Stimulated activated CD4-positive, alpha-beta T cell treated with anti-CD3 and anti-CD28 coated beads, Interleukin-15, amount 100 ng/mL, for 48 hours (primary cell): Measurements from ENCODE around the gene EP400.
"Not testable (repeated sequence)": the region's sequence is repeated elsewhere in the genome, so short reads cannot be mapped to it uniquely, and the experiment has no call there.

ENCODE experiments used
- DNase-seq, 2 donors: peaks; one replicate each; pipeline ENCODE4 v3.0.0-alpha.2; 2020; ENCODE audit warnings: low read depth in 2 of 2

Gene EP400

DNA sequence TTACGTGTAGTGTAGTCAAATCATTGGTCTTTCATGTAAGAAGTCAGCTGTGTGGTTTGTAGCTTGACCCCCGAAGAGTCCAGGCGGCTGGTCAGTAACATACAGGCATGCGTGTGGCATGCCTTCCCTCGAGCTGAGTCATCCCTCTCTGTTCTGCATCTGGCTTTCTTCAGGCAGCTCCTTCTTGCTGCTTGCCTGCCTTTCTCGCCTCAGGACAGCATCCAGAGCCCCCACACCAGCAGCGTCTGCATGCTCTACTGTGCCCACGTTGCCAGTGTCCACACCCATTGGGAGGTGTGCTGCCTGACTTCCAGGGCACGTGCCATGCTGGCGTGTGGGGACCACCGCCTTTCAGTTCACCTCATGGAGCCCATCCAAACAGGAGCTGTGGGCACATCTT, 96.8 kb downstream of the EP400 start:
- no peak for DNase-seq

DNA sequence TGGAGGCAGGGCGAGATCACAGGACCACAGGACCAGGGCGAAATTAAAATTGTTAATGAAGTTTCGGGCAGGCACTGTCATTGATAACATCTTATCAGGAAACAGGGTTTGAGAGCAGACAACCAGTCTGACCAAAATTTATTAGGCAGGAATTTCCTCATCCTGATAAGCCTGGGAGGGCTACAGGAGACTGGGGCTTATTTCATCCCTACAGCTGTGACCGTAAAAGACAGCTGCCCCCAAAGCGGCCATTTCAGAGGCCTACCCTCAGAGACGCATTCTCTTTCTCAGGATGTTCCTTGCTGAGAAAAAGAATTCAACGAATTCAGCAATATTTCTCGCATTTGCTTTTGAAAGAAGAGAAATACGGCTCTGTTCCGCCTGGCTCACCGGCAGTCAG, 97.9 kb downstream of the EP400 start:
- DNase-seq, result not testable (repeated sequence)

DNA sequence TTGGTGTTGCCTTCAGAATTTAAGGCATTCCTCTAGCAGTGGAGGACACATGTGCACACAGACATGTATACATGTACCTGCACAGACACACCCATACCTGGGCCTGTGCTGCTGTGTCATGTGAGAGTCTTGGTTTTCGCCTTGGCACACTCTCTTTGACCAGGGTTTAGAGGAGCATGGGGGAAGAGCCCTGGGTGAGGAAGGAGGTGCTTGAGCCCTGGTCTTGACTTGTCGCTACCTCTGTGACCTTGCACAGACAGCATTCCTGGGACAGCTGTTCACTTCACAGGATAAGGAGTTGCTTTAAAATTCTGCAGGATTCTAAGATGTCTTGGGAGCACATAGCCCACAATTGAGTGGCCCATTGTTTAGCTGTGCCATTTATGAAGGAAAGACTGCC, 99.7 kb downstream of the EP400 start:
- no peak for DNase-seq

DNA sequence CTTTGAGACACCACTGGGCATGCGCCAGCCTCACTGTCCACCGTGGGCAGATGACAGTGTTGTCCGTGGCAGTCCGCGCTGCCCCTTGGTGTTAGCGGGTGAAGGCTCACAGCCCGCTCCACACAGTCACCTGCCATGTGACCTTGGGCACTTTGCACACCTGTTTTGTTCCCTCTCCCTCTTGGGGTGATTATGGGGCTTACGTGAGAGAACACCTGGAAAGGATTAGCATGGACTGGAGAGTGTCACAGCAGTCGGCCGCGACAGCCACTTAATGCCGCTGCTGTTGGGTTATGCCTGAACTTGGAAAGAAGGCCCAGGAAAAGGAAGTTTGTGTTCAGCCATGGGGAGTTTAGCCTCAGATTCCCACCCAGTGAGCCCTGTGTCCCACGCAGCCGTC, 100.1 kb downstream of the EP400 start:
- DNase-seq, result no peak

DNA sequence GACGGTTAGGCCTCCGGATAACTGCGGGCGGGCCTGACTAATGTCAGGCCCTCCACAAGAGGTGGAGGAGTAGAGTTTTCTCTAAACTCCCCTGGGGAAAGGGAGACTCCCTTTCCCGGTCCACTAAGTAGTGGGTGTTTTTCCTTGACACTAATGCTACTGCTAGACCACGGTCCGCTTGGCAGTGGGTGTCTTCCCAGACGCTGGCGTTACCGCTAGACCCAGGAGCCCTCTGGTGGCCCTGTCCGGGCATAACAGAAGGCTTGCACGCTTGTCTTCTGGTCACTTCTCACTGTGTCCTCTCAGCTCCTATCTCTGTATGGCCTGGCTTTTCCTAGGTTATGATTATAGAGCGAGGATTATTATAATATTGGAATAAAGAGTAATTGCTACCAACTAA, 102.0 kb downstream of the EP400 start:
- DNase-seq, result not testable (repeated sequence)

DNA sequence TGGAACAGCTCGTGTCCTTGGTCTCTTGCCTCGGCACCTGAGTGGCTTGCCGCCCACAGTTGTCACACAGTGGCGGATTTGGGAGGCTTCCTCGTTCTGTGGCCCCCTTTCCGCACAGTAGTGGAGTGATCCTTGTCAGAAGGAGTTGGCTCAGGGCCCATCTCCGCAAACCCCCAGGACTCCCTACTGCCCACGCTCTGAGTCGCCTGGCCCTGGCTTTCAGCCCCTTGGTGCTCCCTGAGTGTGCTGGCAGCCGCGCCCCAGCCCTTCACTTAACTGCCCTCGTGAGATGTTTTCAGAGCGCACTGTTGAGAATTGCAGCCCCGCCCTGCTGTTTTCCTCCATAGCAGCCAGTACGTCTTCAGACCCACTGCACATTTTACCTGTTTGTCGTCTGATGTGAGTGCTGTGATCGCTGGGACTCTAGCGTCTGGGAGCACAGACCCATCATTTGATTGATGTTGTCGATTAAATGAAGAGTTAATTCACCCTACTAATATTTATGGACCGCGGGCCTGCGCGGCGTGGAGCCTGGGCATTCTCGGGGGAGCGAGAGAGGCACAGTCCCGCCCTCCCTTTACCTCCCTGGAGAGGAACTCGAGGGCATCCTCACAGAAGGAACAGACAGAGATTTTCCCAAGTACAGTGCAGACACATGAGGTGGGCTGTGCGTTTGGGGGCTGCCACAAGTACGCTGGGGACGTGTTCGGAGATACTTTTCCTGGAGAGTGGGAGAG, 102.6 kb downstream of the EP400 start:
- no peak for DNase-seq

DNA sequence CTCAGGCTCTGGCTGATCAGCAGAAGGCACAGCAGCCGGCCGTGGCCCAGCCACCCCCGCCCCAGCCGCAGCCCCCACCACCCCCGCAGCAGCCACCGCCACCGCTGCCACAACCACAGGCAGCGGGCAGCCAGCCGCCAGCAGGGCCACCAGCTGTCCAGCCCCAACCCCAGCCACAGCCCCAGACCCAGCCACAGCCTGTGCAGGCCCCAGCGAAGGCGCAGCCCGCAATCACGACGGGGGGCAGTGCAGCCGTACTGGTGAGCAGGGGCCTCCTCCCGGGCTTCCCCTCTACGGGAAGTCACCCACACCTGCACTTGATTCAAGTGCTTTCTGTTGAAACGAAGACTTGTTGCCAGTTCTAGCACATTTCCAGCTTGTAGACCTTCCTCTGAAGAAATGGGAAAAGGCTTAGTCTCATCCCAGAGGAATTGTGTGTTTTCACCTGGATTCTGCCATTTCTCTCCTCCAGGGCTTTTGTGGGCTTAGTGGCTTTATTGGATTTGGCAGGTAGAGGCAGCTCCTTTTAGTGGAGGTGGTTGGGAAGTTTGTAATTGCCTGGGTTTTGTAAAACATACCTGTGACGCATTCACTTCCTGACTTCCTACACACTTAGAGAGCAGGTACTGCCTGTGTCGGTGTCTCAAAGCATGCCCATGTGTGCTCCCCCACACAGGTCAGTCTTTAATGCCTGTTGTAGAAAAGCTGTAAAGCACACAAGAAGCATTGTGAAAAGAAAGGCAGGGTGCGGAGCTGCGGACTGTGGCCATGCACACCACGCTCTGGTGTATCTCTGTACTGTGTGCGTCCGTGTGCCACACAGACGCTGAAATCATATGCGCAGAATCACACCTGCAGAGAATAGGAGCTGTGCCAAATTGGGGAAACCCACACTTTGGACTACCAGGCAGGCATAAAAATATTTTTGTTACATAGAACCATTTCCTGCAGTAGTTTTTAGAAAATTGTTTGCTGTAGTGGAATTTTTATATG, 103.9 kb downstream of the EP400 start:
- no peak for DNase-seq

DNA sequence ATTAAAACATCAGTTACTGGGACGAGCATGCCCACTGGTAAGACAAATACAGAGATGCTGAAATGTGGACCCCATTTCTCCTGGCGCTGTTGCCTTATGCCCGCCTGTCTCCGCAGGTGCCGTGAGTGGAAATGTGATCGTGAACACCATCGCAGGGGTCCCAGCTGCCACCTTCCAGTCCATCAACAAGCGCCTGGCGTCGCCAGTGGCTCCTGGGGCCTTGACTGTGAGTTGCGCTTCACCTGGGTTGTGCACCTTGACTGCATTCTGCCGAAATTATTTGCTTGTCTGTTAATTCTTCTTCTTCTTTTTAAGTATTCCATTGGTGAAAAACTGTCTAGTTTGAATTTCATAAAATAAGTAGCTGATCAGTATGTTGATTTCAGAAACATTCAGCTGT, 105.2 kb downstream of the EP400 start:
- no peak for DNase-seq

DNA sequence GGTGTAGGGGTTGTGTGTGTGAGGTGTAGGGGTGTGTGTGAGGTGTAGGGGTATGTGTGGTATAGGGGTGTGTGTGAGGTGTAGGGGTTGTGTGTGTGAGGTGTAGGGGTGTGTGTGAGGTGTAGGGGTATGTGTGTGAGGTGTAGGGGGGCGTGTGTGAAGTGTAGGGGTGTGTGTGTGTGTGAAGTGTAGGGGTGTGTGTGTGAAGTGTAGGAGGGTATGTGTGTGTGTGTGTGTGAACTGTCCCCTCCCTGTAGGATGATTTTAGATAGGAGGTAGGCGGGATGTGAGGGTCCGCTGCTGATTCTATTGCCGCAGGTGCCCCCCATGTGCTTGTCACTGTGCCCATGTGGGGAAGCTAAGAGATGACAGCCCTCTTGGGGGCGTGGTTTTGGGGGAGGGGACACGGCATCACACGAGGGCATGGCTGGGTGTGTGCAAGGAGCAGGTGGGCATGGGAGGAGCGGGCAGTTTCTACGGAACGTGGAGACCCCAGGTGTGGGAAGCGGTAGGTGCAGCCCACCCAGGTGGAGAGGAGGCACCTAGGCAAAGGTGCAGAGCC, 105.9 kb downstream of the EP400 start:
- DNase-seq, result no peak

DNA sequence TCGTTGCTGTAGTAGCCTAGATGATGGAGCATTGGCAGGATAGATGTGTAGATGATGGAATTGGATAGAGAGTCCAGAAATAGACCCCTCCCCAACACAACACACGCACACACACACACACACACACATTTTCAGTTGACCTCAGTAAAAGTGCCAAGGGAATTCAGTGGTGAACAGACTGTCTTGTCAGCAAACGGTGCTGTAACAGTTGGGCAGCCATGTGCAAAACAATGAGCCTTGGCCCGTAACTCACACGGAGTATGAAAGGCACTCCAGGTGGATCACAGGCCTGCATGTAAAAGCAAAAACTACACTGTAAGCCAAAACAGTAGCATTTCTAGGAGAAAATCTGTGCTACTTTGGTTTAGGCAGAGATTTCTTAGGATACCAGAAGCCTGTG, 106.6 kb downstream of the EP400 start:
- no peak for DNase-seq

DNA sequence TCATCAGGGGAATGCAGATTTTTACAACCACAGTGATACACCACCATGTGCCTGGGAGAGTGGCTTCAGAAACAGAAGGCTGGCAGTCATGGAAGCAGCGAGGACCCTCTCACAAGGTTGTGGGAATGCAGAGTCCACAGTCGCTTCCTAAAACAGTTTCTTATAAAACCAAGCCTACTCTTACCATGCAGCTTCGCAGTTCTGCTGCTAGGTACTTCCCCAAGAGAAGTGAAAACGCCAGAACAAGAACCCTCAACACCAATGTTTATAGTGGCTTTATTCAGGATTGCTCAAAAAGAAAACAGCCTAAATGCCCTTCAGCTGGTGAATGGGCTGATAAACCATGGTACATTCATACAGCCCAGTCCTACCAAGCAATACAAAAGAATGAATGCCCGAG, 107.2 kb downstream of the EP400 start:
- DNase-seq, result no peak

DNA sequence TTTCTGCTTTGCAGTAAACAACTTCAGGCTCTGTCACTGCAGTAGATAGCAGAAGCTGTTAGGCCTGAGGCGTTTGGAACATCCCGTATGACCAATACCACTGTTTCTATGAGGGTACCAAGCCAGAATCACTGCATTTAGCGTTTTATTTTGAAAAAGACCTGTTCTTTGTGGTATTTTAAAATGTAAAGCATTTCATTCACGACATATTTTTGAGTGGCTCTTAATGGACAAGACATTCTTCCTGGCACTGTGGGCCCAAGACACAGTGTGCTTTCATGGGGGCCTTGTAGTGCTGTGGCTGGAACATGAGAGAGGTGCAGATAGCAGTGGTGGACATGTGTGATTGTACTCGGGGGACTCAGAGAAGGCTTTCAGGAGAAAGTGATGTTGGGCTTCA, 107.9 kb downstream of the EP400 start:
- DNase-seq, result no peak

DNA sequence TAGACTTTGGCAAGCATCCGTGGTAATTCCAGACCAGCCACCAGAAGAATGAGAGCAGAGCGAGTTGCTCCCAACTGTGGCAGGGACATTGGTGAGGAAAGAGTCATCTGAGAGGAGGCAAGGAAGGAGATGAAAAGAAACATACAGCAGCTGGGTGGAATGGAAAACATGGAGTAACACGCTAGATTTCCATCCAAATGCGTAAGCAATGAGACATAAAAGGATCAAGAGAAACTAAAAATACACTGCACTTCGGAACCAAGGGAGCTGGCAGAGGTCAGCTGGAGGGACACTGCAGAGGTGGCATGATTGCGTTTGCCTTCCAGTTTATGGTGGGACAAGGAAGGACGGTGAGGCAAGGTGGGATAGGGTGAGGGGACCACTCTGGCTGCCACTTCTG, 111.5 kb downstream of the EP400 start:
- no peak for DNase-seq

DNA sequence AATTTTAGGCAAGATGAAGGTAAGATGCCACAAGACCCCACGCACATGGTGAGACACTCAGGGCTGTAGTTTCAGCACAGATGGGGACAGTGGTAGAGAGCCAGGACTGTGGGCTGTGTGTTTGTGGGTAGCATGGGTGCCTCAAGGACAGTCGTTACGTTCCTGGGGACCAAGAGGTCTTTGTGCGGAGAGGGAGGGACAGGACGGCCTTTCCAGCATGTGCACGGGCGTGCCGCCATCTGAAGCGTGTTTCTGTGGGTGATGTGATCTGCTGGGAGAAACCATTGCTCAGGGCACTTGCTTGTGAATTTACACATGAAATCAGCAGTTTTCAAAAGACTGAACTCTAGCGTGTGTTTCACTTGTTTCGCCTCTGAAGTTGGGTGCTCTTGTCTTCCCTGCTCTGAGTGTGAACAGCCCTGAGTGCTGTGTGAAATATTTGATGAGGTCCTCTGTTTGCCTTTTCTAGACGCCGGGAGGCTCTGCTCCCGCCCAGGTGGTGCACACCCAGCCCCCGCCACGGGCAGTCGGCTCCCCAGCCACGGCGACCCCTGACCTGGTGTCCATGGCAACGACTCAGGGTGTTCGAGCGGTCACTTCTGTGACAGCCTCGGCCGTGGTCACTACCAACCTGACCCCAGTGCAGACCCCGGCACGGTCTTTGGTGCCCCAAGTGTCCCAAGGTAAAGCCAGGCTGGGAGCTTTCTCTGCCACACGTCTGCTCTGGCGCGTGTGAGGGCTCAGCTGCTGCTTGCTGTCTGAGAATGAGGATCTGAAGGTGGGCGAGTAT, 112.1 kb downstream of the EP400 start:
- no peak for DNase-seq

DNA sequence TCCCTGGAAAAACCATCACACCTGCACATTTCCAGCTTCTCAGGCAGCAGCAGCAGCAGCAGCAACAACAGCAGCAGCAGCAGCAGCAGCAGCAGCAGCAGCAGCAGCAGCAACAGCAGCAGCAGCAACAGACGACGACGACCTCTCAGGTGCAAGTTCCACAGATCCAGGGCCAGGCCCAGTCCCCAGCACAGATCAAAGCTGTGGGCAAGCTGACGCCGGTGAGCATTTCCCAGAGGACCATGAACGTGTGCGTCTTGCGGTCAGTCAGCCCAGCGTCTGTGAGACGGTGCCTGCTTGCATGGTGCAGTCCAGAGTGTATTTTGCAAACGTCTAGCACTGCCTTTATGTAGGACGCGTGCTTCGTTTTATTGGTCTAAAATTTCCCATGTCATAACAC, 112.7 kb downstream of the EP400 start:
- DNase-seq, result no peak

DNA sequence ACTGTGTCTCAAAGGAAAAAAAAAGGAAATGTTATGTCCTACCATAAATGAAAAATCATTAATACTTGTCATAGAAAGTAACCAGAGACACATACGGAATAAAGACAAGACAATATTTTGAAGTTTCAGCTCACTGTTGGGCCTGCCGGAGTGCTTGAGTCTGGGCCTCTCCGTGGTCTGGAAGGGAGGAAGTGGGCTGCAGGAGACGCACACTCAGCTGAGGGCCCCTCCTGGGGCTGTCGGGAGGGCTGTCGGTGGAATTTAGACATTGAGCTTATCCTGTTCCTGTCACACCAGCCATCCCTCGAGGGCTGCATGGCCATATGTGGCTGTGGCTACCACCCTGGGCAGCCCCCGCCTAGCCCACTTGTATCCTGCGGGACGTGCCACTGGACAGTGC, 113.7 kb downstream of the EP400 start:
- no peak for DNase-seq

DNA sequence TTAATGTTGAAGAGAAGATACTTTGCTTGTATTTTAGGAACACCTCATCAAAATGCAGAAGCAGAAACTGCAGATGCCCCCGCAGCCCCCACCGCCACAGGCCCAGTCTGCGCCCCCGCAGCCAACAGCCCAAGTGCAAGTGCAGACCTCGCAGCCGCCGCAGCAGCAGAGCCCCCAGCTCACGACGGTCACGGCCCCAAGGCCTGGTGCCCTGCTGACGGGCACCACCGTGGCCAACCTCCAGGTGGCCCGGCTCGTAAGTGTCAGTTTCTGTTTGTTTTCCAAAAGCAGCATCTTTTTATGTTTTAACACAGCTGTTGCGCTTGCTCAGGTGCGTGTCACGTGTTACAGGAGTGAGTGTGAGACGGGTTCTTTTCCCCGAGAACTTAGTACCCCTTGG, 114.9 kb downstream of the EP400 start:
- DNase-seq, result no peak

DNA sequence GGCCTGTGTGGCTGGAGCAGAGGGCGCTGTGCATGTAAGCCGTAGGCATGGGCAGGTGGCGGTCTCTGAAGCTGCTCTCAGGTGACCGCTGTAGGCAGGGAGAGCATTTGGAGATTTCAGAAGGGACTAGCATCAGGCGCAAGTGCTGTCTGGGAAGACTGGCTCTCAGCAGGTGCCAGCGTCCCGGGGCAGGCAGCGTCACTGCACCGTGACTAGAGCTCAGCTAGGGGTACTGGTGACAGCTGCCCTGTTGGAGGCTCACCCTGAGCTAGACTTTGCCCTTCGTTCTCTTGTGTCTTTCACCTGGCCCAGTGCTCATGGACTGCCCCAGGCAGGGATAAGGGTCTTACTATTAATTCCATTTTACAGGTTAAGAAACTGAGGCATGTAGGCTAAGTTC, 115.5 kb downstream of the EP400 start:
- DNase-seq, result no peak

DNA sequence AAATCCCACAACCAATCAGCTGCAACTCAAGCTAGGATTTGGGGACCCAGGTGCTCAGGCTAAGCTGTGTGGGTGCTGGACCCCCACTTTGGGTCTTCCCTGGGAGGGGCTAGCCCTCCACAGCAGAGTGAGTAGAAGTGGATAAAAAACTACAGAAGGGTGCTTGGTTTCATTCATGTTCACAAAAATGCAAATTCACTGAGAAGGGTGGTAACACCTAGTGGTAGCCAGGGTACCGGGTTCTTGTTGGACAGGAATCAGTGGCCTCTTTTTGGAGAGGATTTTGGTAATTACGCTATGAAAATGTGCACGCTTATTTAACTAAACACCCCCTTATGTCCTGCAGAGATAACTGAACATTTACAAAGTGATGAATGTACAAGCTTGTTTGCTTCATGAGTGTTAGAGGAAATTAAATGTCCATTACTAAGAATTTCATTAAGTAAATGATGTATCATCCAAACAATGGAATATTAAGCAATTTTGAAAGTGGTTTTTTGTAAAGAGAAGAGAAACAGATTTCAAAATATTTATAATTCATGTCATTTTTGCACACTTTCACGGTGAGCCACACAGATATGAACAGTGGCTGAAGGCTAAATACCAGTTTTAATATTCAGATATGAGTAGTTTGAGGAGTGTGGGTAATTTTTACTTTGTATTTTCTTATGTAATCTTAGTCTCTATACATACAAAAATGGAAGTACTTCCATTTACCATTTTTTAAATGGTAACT, 116.0 kb downstream of the EP400 start:
- DNase-seq, result no peak

DNA sequence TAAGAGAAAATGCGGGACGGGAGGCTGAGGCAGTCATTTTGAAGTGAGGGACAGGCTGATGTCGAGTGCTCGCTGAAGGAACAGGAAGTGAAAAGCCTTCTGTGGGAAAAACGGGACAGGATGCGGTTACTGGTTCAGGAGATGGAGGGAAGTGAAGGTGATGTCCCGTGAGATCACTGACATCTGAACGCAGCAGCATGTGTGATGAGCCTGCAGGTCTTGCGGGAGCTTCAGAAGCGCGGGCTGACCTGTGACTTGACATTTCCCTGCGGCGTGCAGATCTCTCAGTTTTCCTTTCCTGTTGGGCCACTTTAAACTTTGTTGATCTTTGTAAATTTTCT, 116.6 kb downstream of the EP400 start:
- peak in 1 of 2 donors; percentile 22 for DNase-seq

DNA sequence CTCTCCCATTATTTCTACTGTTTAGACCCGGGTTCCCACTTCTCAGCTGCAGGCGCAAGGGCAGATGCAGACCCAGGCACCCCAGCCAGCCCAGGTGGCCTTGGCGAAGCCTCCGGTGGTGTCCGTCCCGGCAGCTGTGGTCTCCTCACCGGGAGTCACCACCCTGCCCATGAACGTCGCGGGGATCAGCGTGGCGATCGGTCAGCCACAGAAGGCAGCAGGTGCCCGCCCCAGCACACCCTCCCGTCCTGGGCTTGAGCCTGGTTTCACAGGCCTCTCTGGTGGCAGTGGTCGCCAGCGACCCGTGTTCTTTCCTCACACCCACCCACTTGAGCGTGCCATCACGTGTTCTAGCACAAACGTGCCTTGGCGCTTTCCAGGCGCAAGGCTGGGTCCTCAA, 117.0 kb downstream of the EP400 start:
- DNase-seq, result no peak
